Stimulated activated CD8-positive, alpha-beta memory T cell treated with anti-CD3 and anti-CD28 coated beads, Interleukin-4, amount 100 ng/mL, for 1 hour (primary cell): ENCODE measurements around the gene SCGN.

Experiments used
- DNase-seq, 2 donors: peaks; one replicate each; pipeline ENCODE4 v3.0.0-alpha.2; 2020; ENCODE audit warnings: low read depth in 2 of 2, low spot score in 1 of 2

SCGN gene

GRCh38 chr6:25640446-25640845 lies 11.6 kb upstream of the SCGN start:
- DNase-seq = no peak

- DNase-seq = no peak
These were observed 11.1 kb upstream of the SCGN start for GRCh38 chr6:25640891-25641290.

- DNase-seq = no peak
These were observed 10.6 kb upstream of the SCGN start for GRCh38 chr6:25641377-25641776.

- no peak for DNase-seq
These were observed 9.9 kb upstream of the SCGN start for GRCh38 chr6:25641940-25642666.

- no peak for DNase-seq
These were observed 9.2 kb upstream of the SCGN start for GRCh38 chr6:25642667-25643328.

- no peak for DNase-seq
These were observed 6.1 kb upstream of the SCGN start for GRCh38 chr6:25645916-25646315.

GRCh38 chr6:25649611-25650010 lies 2.4 kb upstream of the SCGN start:
- DNase-seq = no peak

- DNase-seq = no peak
These were observed 3.7 kb downstream of the SCGN start for GRCh38 chr6:25655723-25656122.

- DNase-seq = no peak
These were observed 7.8 kb downstream of the SCGN start for GRCh38 chr6:25659633-25660368.

- DNase-seq = no peak
These were observed 8.5 kb downstream of the SCGN start for GRCh38 chr6:25660512-25660911.

GRCh38 chr6:25661129-25661779 lies 9.2 kb downstream of the SCGN start:
- no peak for DNase-seq

- no peak for DNase-seq
These were observed 13.4 kb downstream of the SCGN start for GRCh38 chr6:25665455-25665854.

GRCh38 chr6:25669413-25669812 lies 17.4 kb downstream of the SCGN start:
- no peak for DNase-seq

- DNase-seq = no peak
These were observed 18.2 kb downstream of the SCGN start for GRCh38 chr6:25670208-25670607.

GRCh38 chr6:25670793-25671513 lies 18.9 kb downstream of the SCGN start:
- no peak for DNase-seq

- no peak for DNase-seq
These were observed 19.6 kb downstream of the SCGN start for GRCh38 chr6:25671652-25672051.

GRCh38 chr6:25675167-25675566 lies 23.2 kb downstream of the SCGN start:
- no peak for DNase-seq

- DNase-seq = no peak
These were observed 24.8 kb downstream of the SCGN start for GRCh38 chr6:25676775-25677174.

GRCh38 chr6:25681848-25682247 lies 29.8 kb downstream of the SCGN start:
- DNase-seq = no peak

- no peak for DNase-seq
These were observed 30.3 kb downstream of the SCGN start for GRCh38 chr6:25682324-25682723.

GRCh38 chr6:25684565-25684964 lies 32.5 kb downstream of the SCGN start:
- no peak for DNase-seq
